ENCODE measurements around the gene CXCR5. TPM values are rescaled to one million over a fixed set of nuclear protein-coding genes. Genes with fewer than 3 reads are reported as not detected.

CXCR5 gene
- total and polyA plus RNA-seq, 10 of the 15 experiments (the other 5 are each of a cell fraction or from before 2014, with no cell fraction given): 0.03 to 0.63 (median 0.25) TPM

- Histone ChIP-seq H3K4me2 (ENCODE audit: control insufficient read depth, insufficient read depth) (no peak overlapping the region), H3K27me3 (replicated peaks in 1 of 2; ENCODE audit: control insufficient read depth in 2 of 2, insufficient read depth in 2 of 2, low read length in 1 of 2) (peaks cover 3 to 9% of the 10 kb centered on the region in 2 experiments; a peak in 3 of 4 replicates), H4K20me1 (ENCODE audit: control insufficient read depth, insufficient read depth) (no peaks in the 10 kb centered on the region), H3K36me3 (ENCODE audit: control insufficient read depth in 2 of 2, insufficient read depth in 2 of 2, low read length in 1 of 2) (no peaks in the 10 kb centered on the region), H3K9me3 (replicated peaks; ENCODE audit: control insufficient read depth, insufficient read depth, low read length) (no peaks in the 10 kb centered on the region), H3K79me2 (ENCODE audit: control insufficient read depth, insufficient read depth, low read length) (no peaks in the 10 kb centered on the region), H3K4me1 (ENCODE audit: control insufficient read depth, insufficient read depth, low read length) (peaks cover 43% of the 10 kb centered on the region), H3K9ac (ENCODE audit: control insufficient read depth, insufficient read depth, low read length) (no peak overlapping the region), H3K4me3 (no peak overlapping the region), H2AFZ (ENCODE audit: control insufficient read depth, low read depth, low read length) (no peak overlapping the region), H3K27ac (ENCODE audit: control insufficient read depth, insufficient read depth) (no peak overlapping the region)
- no TSS peak for BruUV-seq (replicated peaks)
- ChIA-PET RAD21 (ENCODE audit: unreplicated experiment) (interaction anchor here (0.9 to 4.8 kb wide), 7 partner anchors 9 to 94 kb away, joined by 3 to 66 read pairs (median 4); partner anchors contain the start of gene DDX6), POLR2A (interaction anchor here (1.1 to 2.2 kb wide), 5 partner anchors 10 to 95 kb away, joined by 3 to 17 read pairs (median 4); no protein-coding TSS in a partner anchor), SMC1A (ENCODE audit: uncharacterized antibody, unreplicated experiment) (interaction anchor here (0.6 to 1.8 kb wide), 5 partner anchors 15 to 193 kb away, joined by 3 to 5 read pairs (median 4); no protein-coding TSS in a partner anchor), CTCF (interaction anchor here (0.9 to 1.9 kb wide), 5 partner anchors 10 to 195 kb away, joined by 5 to 11 read pairs (median 5); no protein-coding TSS in a partner anchor)
- DNase-seq (ENCODE audit: low read depth, low spot score) (no peak), ATAC-seq (no peak), FAIRE-seq (no peak)
- in situ Hi-C loops (cut with MboI) (no loop called here), intact Hi-C loops (cut with micrococcal nuclease; ENCODE audit: unreplicated experiment) (no loop called here)
- WGBS (ENCODE audit: insufficient coverage, insufficient replicate concordance, low lambda C conversion rate, missing lambda C conversion rate): 51% methylated on average over 12 of the region's 12 CpGs
- TF ChIP-seq POLR2A (IDR thresholded peaks at IDR 0.05; ENCODE audit: low read depth, low read length): no peak
- TF ChIP-seq NBN (IDR thresholded peaks at IDR 0.05): no peak
- TF ChIP-seq NFXL1 (IDR thresholded peaks at IDR 0.05; ENCODE audit: borderline replicate concordance): no peak
- TF ChIP-seq HDAC2 (IDR thresholded peaks at IDR 0.05): no peak
- TF ChIP-seq, protein P1, sequence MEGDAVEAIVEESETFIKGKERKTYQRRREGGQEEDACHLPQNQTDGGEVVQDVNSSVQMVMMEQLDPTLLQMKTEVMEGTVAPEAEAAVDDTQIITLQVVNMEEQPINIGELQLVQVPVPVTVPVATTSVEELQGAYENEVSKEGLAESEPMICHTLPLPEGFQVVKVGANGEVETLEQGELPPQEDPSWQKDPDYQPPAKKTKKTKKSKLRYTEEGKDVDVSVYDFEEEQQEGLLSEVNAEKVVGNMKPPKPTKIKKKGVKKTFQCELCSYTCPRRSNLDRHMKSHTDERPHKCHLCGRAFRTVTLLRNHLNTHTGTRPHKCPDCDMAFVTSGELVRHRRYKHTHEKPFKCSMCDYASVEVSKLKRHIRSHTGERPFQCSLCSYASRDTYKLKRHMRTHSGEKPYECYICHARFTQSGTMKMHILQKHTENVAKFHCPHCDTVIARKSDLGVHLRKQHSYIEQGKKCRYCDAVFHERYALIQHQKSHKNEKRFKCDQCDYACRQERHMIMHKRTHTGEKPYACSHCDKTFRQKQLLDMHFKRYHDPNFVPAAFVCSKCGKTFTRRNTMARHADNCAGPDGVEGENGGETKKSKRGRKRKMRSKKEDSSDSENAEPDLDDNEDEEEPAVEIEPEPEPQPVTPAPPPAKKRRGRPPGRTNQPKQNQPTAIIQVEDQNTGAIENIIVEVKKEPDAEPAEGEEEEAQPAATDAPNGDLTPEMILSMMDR (IDR thresholded peaks at IDR 0.05 in 2 of 3, conservative IDR thresholded peaks at IDR 0.05 in 1 of 3; ENCODE audit: control insufficient read depth in 2 of 3, extremely low read depth in 1 of 3, insufficient read depth in 1 of 3, low read depth in 3 of 3, low read length in 3 of 3): no peak
- TF ChIP-seq KAT2A (conservative IDR thresholded peaks at IDR 0.05; ENCODE audit: control insufficient read depth, low read depth, low read length): no peak
- no peak for TF ChIP-seq SPI1 (IDR thresholded peaks at IDR 0.05; ENCODE audit: borderline replicate concordance, insufficient read depth, low read depth, low read length)
- TF ChIP-seq MYC (IDR thresholded peaks at IDR 0.05; ENCODE audit: insufficient read depth, insufficient read length, insufficient replicate concordance, low read length, severe bottlenecking): no peak
- TF ChIP-seq MEF2B (IDR thresholded peaks at IDR 0.05; ENCODE audit: partially characterized antibody, poor library complexity, severe bottlenecking): no peak
- TF ChIP-seq BCL11A (IDR thresholded peaks at IDR 0.05; ENCODE audit: low read depth, low read length): no peak
- TF ChIP-seq PAX8 (IDR thresholded peaks at IDR 0.05): no peak
- TF ChIP-seq IKZF2 (IDR thresholded peaks at IDR 0.05): no peak
- no peak for TF ChIP-seq ATF3 (IDR thresholded peaks at IDR 0.05; ENCODE audit: borderline replicate concordance, extremely low read depth, low read depth, low read length)
- TF ChIP-seq SMAD5 (IDR thresholded peaks at IDR 0.05; ENCODE audit: low read depth): no peak
- no peak for TF ChIP-seq GABPA (IDR thresholded peaks at IDR 0.05; ENCODE audit: low read depth)
- no peak for TF ChIP-seq RBBP5 (conservative IDR thresholded peaks at IDR 0.05)
- no peak for TF ChIP-seq ZNF207 (IDR thresholded peaks at IDR 0.05; ENCODE audit: borderline replicate concordance)
Measured at GRCh38 chr11:118885319-118885718, 1.6 kb downstream of the CXCR5 start.
